GM18951 (cell line): ENCODE results near the gene C1orf167.

ENCODE experiments used
- POLR2A ChIP-seq: IDR thresholded peaks from 4 replicates; pipeline ENCODE4 v1.6.1; 2011; ENCODE audit warnings: mild to moderate bottlenecking; ENCODE audit not compliant: insufficient read length, insufficient read depth; ENCODE audit errors: extremely low read depth
- in situ Hi-C: fragments of 300-500 bp; cut with MboI; formaldehyde crosslinking; loops from one replicate; pipeline ENCODE4 v1.12.0; 2022; ENCODE audit warnings: low sequenced_read_pairs, mixed read lengths, inconsistent platforms; ENCODE audit not compliant: unreplicated experiment

The C1orf167 gene

DNA sequence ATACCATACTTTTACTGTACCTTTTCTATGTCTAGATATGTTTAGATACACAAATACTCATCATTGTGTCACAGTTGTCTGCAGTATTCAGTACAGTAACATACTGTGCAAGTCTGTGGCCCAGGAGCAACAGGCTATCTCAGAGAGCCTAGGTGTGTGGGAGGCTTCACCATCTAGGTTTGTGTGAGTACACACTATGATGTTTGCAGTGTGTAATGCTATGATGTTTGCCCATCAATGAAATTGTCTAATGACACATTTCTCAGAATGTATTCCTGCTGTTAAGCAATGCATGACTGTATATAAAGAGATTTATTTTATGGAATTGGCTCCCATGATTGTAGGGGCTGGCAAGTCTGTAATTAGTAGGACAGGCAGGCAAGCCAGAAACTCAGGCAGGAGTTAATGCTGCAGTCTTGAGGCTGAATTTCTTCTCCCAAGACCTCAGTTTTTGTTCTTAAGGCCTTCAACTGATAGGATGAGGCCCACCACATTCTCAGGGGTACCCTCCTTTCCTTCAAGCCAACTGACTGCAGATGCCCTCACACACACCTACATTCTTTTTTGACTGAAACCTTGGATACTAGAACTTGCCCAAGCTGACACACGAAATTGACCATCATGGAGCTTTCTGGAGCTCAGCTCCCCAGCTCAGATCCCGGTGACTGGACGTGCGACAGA is 33.7 kb upstream of the C1orf167 start:
- TF ChIP-seq POLR2A, result no peak
- in situ Hi-C loops, result no loop called here

DNA sequence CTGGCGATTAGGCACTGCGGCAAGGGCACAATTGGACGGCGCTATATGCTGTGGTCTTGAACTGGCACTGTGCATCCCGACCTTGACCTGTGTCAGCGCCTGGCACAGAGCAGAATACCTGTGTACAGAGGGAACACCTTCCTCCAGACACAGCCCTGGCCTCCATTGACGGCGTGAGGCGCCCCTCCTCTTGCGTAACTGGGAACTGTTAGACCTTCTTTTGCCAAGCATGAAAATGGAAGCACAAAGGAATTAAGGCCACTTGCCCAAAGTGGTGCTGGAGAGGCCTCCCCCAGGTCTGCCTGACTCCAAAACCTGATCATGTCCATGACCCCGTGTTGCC is 32.9 kb upstream of the C1orf167 start:
- in situ Hi-C loops, result no loop called here
- no peak for TF ChIP-seq POLR2A

DNA sequence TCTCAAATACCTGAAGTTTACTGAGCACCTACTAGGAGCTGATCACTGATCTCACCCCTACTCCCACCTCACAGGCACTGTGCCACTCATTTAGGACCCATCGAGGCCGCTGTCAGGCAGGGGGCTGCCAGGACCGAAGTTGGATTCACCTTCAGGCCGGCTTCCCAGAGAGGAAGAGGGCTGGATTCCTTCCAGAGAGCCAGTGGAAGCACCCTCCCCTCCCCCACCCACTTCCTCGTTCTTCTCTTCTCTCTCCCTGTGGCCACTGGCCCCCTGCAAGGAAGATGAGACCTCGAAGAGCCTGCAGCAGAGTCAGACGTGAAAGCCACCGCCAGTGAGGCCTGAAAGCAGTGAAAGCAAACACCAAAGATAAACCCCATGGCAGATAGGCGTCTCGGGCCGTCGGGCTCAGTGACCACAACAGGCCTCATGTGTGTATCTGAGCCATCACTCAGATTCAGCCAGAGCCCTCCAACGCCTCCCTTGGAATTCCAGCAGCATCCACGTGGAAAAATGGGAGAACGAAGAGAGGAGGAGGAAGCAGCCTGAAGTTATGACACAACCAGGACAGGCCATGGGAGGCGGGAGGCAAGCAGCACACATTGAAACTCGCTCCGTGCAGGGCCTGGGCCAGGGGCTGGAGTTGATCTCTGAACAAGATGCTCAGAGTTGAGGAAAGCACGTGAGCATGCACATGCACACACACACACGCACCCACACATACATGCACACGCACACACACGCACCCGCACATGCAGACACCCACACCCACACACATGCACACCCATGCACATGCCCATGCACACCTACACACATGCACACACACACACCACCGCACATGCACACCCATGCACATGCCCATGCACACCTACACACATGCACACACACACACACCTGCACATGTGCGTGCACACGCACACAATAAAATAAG is 32.2 kb upstream of the C1orf167 start:
- in situ Hi-C loops, result no loop called here
- no peak for TF ChIP-seq POLR2A

DNA sequence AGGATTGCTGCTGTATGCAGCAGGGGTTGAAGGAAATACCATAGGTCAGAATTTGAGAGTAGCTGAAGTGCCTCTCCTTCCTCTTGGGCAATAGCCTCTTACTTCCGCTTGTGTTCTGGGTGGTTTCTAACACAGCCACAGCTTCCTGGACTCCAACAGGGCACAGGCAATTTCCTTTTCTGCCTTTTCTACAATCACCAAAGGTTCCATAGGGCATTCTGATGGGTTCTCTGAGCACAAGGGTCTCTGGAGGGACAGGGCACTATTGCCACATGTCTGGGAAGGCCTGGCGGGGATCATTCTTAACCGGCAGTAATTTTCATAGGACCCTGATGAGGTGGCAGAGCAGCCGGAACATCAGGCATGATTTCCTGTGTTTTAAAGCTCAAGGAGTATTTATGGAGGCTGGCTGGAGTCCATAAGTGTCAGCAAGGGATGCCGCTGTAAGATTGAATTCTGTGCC is 31.5 kb upstream of the C1orf167 start:
- in situ Hi-C loops, result no loop called here
- no peak for TF ChIP-seq POLR2A

DNA sequence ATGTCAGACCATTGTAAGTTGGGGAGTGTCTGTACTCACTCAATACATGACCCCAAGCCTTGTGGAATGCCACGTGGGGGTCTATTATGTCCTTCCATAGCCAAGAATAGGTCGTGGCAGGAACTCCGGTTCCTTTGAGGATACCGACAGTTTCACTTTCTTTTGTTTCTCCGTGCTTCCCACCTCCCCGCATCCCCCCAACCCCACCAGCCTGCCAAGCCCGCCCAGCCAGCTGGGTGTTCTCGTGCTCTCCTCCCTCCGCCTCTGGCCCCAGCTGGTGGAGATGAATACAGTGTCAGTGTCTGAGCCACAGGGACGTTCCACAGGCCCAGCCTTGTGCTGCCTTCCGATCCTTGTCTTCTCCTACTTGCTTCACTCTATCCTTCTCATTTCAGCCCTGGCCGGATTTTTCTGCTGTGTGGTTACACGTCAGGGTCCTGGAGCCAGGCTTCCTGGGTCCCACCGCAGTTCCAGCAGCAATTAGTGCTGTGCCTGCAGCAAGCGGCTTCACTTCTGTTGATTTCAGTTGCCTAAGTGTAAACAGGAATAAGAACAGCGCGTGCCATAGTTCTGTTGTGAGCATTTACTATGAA is 30.2 kb upstream of the C1orf167 start:
- in situ Hi-C loops, result no loop called here
- no peak for TF ChIP-seq POLR2A

DNA sequence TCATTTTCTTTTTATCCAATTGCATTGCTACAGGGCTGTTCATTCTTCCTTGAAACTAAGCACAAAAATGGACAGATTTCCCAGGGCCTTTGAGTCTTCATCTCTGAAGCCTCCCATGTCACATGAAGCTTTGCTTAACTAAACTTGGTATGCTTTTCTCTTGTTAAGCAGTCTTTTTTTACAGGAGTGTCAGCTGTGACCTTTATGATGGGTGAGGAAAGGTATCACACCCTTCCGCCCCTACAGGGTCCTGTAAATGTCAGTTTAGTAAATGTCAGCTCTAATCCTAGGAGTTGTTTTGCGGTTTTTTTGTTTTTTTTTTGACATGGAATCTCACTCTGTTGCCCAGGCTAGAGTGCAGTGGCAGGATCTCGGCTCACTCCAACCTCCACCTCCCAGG is 28.7 kb upstream of the C1orf167 start:
- in situ Hi-C loops, result no loop called here
- TF ChIP-seq POLR2A, result no peak

DNA sequence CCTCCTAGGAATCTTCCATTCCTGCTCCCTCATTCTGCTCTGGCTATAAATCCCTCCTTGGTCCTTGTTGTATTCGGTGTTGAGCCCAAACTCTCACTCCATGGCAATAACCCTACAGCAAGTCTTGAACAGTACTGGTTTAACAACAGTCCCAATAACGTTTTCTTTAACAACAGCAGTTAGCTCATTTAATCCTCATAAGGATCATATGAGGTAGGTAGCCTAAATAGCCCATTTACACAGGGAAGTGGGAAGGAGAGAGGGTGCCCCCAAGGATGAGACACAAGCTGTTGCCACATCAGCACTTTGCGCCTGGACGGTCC is 26.5 kb upstream of the C1orf167 start:
- in situ Hi-C loops, result no loop called here
- no peak for TF ChIP-seq POLR2A

DNA sequence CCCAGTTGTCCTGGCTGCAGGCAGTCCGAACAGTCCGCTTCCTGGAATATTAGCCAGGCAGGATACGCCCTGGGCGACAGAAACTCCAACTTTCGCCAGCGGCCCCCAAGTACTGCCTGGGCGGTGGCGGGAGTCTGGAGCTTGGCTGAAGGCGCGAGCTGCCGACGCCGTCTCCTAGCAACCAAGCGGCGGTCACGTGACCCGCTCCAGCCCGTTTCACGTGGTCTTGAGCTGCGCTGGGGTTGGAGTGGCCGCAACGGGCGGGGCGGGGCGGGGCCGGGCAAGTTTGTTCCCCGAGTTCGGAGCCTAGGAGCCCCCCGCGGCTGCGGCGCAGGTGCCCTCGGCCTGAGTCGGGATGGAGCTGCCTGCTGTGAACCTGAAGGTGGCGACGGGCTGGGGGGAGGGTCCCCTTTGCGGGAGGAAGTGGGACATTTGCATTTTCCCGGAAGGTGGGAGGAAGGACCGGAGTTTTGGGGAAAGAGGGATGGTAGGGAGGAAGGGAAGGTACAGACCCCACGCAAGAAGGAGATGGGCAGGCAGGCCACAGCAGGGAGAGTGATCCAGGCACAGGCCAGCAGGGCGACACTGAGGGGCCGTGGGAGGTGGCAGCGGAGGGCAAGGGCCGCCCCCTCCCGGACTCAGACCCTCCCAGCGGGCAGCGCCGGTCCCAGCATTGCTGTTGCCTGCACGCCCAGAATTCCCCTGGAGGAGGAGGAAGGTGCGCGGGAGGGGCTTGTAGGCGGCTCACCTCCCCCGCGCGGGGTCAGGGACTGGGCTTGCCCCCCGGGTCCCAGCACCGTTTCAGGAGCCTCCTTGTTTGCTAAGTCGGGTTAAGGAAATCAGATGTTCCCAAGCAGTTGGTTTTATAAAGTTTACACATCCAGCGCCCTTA is 25.9 kb upstream of the C1orf167 start, which contains the start of gene AGTRAP:
AGTRAP (plus strand) TSS at position 283 of the 892 bp plus-strand sequence; CDS start at position 356, 73 bp downstream.
- TF ChIP-seq POLR2A, result peak; percentile 60
- in situ Hi-C loops, result no loop called here

DNA sequence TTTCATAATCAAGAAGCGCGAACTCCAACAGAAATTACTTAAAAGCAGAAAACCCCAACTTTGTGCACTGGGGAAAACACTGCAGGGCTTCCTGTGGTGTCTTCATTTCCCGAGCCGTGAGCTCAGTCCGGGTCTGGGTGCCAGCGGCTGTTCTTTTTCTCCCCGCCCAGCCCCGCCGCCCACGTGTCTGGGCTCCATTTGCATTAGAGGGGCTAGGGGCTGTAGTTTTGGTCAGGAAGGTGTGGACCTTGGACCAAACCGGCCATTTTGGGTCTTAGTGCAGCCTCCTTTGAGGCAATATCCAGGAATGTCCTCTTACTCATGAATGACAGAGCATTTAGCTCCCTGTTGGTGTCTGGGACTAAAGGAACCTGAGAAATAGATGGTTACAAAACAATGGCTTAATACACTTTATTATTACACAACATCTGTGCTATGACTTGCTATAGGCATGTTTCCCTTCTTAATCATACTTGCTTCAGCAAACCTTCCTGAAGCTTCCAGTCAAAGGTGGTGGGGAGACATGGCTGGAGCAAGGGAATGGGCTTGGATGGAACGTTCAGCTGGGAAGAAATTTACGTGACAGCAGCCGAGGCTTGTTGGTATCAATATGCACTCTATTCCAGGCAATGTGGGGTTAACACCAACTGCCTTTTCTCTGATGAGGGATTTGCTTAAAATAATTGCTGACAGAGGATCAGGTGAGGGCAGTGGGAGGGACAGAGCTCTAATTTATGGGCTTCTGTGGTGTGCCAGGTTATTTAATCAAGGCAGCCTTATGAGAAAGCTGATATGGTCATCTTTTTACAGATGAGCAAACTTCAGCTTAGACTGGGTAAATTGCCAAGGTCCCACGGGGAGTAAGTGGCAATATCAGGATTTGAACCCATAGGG is 25.0 kb upstream of the C1orf167 start:
- peak; percentile 43 for TF ChIP-seq POLR2A
- in situ Hi-C loops, result no loop called here

DNA sequence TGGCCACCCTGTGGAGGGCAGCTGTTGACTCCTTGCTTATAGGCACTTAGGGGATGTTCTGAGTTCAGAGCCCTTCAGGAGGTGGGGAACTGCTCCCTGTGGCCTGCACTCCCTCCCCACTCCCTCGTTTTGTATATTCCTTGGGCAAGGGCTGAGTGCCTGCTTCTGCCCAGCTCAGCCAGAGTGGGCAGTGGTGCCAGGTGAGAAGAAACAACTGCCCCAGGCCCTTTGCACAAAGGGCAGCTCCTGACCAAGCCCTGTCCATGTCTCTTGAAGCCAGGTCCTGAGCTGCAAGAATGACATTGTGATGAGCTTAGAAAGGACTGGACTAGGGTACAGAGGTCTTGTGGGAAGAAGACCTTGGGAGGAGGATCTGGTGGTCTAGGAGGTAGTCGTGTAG is 23.9 kb upstream of the C1orf167 start:
- in situ Hi-C loops, result no loop called here
- no peak for TF ChIP-seq POLR2A

DNA sequence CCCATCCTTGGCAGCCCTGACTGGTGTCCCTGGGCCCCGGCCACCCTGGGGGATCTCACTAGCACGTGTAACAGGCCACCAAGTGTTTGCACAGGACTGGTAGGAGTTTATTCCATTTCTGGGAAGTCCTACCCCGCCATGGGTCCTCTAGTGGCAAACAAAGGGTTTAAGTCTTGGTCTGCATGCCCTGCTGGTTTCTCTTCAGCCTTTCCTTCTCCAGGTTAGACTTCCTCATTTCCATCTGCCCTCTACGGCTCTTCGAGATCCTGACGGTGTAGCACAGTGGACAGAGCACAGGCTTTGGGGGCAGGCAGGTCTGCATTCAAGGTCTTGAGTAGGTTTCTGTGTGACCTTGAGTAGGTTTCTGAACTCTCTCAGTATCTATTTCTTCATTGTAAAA is 23.2 kb upstream of the C1orf167 start:
- in situ Hi-C loops, result no loop called here
- no peak for TF ChIP-seq POLR2A
